ENCODE measurements around the gene C2CD4B.
A peak's percentile ranks its signal among the peaks of the same experiment; 100 is the strongest.

DNA sequence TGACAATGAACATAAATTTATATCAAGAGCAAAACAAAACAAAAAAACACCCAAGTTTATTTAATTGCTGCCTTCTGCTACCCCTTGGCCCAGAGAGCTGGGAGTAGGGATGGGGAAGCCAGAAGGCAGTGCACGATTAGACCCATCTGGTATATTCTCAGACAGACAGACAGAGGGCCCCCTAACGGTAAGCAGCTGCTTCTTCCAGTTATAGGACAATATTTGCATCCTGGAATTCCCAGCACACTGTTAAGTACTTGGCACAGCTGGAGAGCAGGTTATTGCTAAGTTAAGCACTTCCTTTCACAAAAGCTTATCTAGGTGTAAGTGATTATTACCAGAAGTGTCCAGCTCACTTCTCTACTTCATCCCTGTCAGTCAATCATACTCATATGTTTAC lies 39.3 kb downstream of the C2CD4B start:
- TF ChIP-seq, protein P1, sequence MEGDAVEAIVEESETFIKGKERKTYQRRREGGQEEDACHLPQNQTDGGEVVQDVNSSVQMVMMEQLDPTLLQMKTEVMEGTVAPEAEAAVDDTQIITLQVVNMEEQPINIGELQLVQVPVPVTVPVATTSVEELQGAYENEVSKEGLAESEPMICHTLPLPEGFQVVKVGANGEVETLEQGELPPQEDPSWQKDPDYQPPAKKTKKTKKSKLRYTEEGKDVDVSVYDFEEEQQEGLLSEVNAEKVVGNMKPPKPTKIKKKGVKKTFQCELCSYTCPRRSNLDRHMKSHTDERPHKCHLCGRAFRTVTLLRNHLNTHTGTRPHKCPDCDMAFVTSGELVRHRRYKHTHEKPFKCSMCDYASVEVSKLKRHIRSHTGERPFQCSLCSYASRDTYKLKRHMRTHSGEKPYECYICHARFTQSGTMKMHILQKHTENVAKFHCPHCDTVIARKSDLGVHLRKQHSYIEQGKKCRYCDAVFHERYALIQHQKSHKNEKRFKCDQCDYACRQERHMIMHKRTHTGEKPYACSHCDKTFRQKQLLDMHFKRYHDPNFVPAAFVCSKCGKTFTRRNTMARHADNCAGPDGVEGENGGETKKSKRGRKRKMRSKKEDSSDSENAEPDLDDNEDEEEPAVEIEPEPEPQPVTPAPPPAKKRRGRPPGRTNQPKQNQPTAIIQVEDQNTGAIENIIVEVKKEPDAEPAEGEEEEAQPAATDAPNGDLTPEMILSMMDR (IDR thresholded peaks at IDR 0.05; ENCODE audit: low read depth, low read length, missing input control), result peak; percentile 33
- peak; percentile 64 to 71 for TF ChIP-seq RAD21 (IDR thresholded peaks at IDR 0.05)
- TF ChIP-seq TAF1 (conservative IDR thresholded peaks at IDR 0.05), result no peak
- TF ChIP-seq, protein P2, sequence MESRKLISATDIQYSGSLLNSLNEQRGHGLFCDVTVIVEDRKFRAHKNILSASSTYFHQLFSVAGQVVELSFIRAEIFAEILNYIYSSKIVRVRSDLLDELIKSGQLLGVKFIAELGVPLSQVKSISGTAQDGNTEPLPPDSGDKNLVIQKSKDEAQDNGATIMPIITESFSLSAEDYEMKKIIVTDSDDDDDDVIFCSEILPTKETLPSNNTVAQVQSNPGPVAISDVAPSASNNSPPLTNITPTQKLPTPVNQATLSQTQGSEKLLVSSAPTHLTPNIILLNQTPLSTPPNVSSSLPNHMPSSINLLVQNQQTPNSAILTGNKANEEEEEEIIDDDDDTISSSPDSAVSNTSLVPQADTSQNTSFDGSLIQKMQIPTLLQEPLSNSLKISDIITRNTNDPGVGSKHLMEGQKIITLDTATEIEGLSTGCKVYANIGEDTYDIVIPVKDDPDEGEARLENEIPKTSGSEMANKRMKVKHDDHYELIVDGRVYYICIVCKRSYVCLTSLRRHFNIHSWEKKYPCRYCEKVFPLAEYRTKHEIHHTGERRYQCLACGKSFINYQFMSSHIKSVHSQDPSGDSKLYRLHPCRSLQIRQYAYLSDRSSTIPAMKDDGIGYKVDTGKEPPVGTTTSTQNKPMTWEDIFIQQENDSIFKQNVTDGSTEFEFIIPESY (IDR thresholded peaks at IDR 0.05), result no peak
- no peak for TF ChIP-seq JUND (IDR thresholded peaks at IDR 0.05)
- TF ChIP-seq GABPA (IDR thresholded peaks at IDR 0.05 in 1 of 2, conservative IDR thresholded peaks at IDR 0.05 in 1 of 2), result no peak
- TF ChIP-seq YY1 (IDR thresholded peaks at IDR 0.05), result no peak
- TF ChIP-seq SP1 (IDR thresholded peaks at IDR 0.05), result no peak
- TF ChIP-seq, protein P3, sequence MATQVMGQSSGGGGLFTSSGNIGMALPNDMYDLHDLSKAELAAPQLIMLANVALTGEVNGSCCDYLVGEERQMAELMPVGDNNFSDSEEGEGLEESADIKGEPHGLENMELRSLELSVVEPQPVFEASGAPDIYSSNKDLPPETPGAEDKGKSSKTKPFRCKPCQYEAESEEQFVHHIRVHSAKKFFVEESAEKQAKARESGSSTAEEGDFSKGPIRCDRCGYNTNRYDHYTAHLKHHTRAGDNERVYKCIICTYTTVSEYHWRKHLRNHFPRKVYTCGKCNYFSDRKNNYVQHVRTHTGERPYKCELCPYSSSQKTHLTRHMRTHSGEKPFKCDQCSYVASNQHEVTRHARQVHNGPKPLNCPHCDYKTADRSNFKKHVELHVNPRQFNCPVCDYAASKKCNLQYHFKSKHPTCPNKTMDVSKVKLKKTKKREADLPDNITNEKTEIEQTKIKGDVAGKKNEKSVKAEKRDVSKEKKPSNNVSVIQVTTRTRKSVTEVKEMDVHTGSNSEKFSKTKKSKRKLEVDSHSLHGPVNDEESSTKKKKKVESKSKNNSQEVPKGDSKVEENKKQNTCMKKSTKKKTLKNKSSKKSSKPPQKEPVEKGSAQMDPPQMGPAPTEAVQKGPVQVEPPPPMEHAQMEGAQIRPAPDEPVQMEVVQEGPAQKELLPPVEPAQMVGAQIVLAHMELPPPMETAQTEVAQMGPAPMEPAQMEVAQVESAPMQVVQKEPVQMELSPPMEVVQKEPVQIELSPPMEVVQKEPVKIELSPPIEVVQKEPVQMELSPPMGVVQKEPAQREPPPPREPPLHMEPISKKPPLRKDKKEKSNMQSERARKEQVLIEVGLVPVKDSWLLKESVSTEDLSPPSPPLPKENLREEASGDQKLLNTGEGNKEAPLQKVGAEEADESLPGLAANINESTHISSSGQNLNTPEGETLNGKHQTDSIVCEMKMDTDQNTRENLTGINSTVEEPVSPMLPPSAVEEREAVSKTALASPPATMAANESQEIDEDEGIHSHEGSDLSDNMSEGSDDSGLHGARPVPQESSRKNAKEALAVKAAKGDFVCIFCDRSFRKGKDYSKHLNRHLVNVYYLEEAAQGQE (IDR thresholded peaks at IDR 0.05), result no peak
- TF ChIP-seq, protein P4, sequence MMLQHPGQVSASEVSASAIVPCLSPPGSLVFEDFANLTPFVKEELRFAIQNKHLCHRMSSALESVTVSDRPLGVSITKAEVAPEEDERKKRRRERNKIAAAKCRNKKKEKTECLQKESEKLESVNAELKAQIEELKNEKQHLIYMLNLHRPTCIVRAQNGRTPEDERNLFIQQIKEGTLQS (IDR thresholded peaks at IDR 0.05), result no peak
- TF ChIP-seq RXRA (IDR thresholded peaks at IDR 0.05), result no peak
